GM12801 (cell line): ENCODE results near the gene TOM1L1.

Experiments used
- TF ChIP-seq, protein P1 (sequence below): IDR thresholded peaks from one replicate; pipeline ENCODE4 v1.5.1; 2011; ENCODE audit warnings: control low read depth; ENCODE audit not compliant: insufficient read length; ENCODE audit errors: extremely low read depth

The TOM1L1 gene

GRCh38 chr17:54947396-54947795 lies 46.7 kb downstream of the TOM1L1 start:
- TF ChIP-seq, protein P1, sequence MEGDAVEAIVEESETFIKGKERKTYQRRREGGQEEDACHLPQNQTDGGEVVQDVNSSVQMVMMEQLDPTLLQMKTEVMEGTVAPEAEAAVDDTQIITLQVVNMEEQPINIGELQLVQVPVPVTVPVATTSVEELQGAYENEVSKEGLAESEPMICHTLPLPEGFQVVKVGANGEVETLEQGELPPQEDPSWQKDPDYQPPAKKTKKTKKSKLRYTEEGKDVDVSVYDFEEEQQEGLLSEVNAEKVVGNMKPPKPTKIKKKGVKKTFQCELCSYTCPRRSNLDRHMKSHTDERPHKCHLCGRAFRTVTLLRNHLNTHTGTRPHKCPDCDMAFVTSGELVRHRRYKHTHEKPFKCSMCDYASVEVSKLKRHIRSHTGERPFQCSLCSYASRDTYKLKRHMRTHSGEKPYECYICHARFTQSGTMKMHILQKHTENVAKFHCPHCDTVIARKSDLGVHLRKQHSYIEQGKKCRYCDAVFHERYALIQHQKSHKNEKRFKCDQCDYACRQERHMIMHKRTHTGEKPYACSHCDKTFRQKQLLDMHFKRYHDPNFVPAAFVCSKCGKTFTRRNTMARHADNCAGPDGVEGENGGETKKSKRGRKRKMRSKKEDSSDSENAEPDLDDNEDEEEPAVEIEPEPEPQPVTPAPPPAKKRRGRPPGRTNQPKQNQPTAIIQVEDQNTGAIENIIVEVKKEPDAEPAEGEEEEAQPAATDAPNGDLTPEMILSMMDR, result no peak

GRCh38 chr17:54948380-54948779 lies 47.7 kb downstream of the TOM1L1 start:
- TF ChIP-seq, protein P1, result no peak

DNA sequence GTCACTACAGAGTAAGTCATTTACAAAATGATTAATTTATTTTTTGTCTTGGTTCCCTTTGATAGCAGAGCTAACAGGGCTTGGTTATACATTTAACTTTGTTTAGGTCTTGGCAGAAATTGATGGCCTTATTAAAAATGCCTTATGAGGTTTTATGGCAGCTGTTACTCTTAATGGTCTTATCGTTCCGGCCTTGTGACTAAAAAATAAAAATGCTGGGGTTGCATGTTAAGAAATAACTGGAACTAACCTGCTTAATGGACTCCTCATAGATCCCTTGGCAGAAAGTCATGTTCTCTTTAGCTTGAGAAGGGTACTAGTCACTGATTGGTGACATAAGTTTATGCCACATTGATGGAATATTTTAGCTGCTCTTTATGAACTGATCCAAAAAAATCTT lies 49.5 kb downstream of the TOM1L1 start:
- TF ChIP-seq, protein P1, result no peak

DNA sequence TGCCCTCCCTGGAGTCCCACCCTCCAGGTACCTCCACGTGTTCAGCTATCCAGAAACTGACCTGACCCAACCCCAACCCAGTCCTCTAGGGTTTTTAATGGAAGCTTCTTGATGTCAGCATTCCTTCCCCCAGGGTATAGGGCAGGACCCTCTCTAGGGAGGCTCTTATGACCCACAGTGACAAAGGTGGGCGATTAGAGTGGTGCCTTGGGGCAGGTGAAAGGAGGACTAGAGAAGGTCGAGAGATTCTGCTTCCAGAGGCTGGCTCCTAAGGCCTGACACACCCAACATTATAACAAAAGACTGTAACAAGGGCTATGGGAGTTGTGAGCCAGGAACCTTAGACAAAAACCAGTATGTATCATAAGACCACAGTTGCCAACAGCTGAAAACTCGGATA lies 50.6 kb downstream of the TOM1L1 start:
- TF ChIP-seq, protein P1, result no peak

GRCh38 chr17:54956791-54957190 lies 56.1 kb downstream of the TOM1L1 start:
- TF ChIP-seq, protein P1, result no peak

- TF ChIP-seq, protein P1, result no peak
These were observed 67.1 kb downstream of the TOM1L1 start for GRCh38 chr17:54967621-54968261.

DNA sequence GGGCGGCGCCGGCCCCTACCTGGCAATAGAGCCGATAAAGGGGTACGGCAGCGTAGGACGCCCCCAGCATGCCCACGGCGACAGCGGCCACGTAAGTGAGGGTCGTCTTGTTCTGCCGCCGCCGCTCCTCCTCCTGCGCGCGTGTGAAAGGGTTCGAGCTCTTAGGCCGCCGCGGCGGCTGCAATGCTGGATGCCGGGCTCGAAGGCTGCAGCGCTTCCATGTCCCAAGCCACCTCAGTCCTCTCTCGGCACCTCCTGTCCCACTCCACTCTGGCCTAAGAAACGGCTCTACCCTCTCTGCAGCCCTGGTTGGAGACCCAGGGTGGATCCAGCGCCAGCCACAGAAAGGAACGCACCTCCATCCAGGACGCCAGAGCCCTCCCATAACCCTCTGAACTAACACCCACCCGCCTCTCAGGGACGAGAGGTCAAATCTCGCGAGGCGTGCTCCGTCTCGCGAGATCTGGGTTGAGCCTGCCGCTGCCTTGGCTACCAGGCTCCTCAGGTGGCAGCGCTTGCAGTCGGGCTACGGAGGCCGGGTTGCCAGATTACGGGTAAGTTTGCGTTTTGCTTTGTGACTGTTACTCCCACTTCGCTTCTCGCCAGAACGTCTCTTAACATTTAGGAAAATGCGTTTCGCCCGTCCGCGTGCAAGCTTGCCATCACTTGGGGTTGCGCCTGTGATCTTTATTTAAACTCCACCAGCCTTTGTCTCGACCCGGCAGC lies 67.8 kb downstream of the TOM1L1 start, which contains the start of the genes COX11 and STXBP4:
Gene COX11, minus strand, starts transcription at position 393 of the 726 bp plus-strand sequence. Its CDS starts 8 bp downstream, at position 385.
Gene STXBP4, plus strand, starts transcription at position 504 of the 726 bp plus-strand sequence. CDS start 17,455 bp downstream, outside the sequence.
- TF ChIP-seq, protein P1, result no peak
